GM12891 (cell line): ENCODE measurements around the gene LRIG3.

Source experiments
- DNase-seq: peaks from one replicate; pipeline ENCODE4 v3.0.0; 2011; ENCODE audit warnings: low spot score; ENCODE audit not compliant: insufficient read length
- FAIRE-seq: peaks from 2 replicates; lab custom pipeline; 2011; peaks lifted over from hg19 to GRCh38; lab: Jason Lieb, UNC
- PAX5 ChIP-seq: IDR thresholded peaks from 2 replicates; pipeline ENCODE4 v1.6.1; 2011; ENCODE audit warnings: low read length, moderate library complexity, mild to moderate bottlenecking; ENCODE audit not compliant: insufficient read depth, severe bottlenecking
- POLR2A ChIP-seq: IDR thresholded peaks from 2 replicates; pipeline ENCODE4 v1.6.1; 2011; ENCODE audit warnings: low read depth, low read length, control low read depth
- POLR2AphosphoS5 ChIP-seq: IDR thresholded peaks from 2 replicates; pipeline ENCODE4 v1.6.1; 2011; ENCODE audit warnings: low read depth, low read length, control low read depth
- POU2F2 ChIP-seq: IDR thresholded peaks from 2 replicates; pipeline ENCODE4 v1.6.1; 2011; ENCODE audit warnings: low read depth, mild to moderate bottlenecking, control low read depth, low read length, moderate library complexity
- SPI1 ChIP-seq: IDR thresholded peaks from 2 replicates; pipeline ENCODE4 v1.6.1; 2011; ENCODE audit warnings: low read depth, low read length, control low read depth
- TAF1 ChIP-seq: IDR thresholded peaks from 2 replicates; pipeline ENCODE4 v1.6.1; 2011; ENCODE audit warnings: low read depth, low read length, control low read depth

The LRIG3 gene

GRCh38 chr12:58932806-58933681 lies 12.7 kb upstream of the LRIG3 start:
- no peak for TF ChIP-seq SPI1
- no peak for TF ChIP-seq TAF1
- DNase-seq (no peak), FAIRE-seq (no peak)

GRCh38 chr12:58931518-58931917 lies 11.2 kb upstream of the LRIG3 start:
- no peak for FAIRE-seq
- DNase-seq = no peak
- no peak for TF ChIP-seq PAX5
- no peak for TF ChIP-seq POLR2AphosphoS5
- no peak for TF ChIP-seq SPI1
- no peak for TF ChIP-seq POU2F2
- no peak for TF ChIP-seq POLR2A
- no peak for TF ChIP-seq TAF1

GRCh38 chr12:58930770-58931324 lies 10.5 kb upstream of the LRIG3 start:
- TF ChIP-seq POU2F2 = no peak
- TF ChIP-seq POLR2A = no peak
- no peak for TF ChIP-seq POLR2AphosphoS5
- no peak for TF ChIP-seq PAX5
- TF ChIP-seq SPI1 = no peak
- no peak for TF ChIP-seq TAF1
- DNase-seq (no peak), FAIRE-seq (no peak)

- TF ChIP-seq SPI1 (no peak), PAX5 (no peak)
- no peak for FAIRE-seq
- DNase-seq = no peak
Measured at GRCh38 chr12:58927120-58927519, 6.8 kb upstream of the LRIG3 start.

- FAIRE-seq (no peak), DNase-seq (no peak)
- no peak for TF ChIP-seq POLR2AphosphoS5
- no peak for TF ChIP-seq SPI1
- TF ChIP-seq TAF1 = no peak
- TF ChIP-seq POU2F2 = no peak
- no peak for TF ChIP-seq POLR2A
- TF ChIP-seq PAX5 = no peak
Measured at GRCh38 chr12:58926586-58926985, 6.3 kb upstream of the LRIG3 start.

- FAIRE-seq (no peak), DNase-seq (no peak)
- TF ChIP-seq POLR2AphosphoS5 = no peak
- no peak for TF ChIP-seq POU2F2
- TF ChIP-seq SPI1 = no peak
- no peak for TF ChIP-seq PAX5
- TF ChIP-seq TAF1 = no peak
- TF ChIP-seq POLR2A = no peak
Measured at GRCh38 chr12:58925751-58926150, 5.4 kb upstream of the LRIG3 start.

GRCh38 chr12:58925111-58925611 lies 4.9 kb upstream of the LRIG3 start:
- no peak for DNase-seq
- FAIRE-seq = no peak
- no peak for TF ChIP-seq SPI1
- TF ChIP-seq TAF1 = no peak

GRCh38 chr12:58924652-58925051 lies 4.3 kb upstream of the LRIG3 start:
- DNase-seq = no peak
- FAIRE-seq = no peak
- no peak for TF ChIP-seq POLR2AphosphoS5
- no peak for TF ChIP-seq TAF1

- DNase-seq (no peak), FAIRE-seq (no peak)
- no peak for TF ChIP-seq POU2F2
- no peak for TF ChIP-seq POLR2AphosphoS5
- TF ChIP-seq POLR2A = no peak
- no peak for TF ChIP-seq TAF1
- TF ChIP-seq PAX5 = no peak
- TF ChIP-seq SPI1 = no peak
Measured at GRCh38 chr12:58923781-58924180, 3.5 kb upstream of the LRIG3 start.

- TF ChIP-seq POLR2AphosphoS5 = no peak
- TF ChIP-seq TAF1 = no peak
- no peak for TF ChIP-seq PAX5
- TF ChIP-seq SPI1 = no peak
- no peak for TF ChIP-seq POLR2A
- TF ChIP-seq POU2F2 = no peak
- FAIRE-seq = no peak
- DNase-seq = no peak
Measured at GRCh38 chr12:58922849-58923248, 2.5 kb upstream of the LRIG3 start.
